HG02759 (cell line): ENCODE data around the gene CCDC85C.

Experiments
- ATAC-seq: cut with Tn5 transposase; IDR thresholded peaks from one replicate; pipeline ENCODE4 v1.9.1; 2021; ENCODE audit warnings: mild to moderate bottlenecking, moderate library complexity; ENCODE audit not compliant: unreplicated experiment

CCDC85C gene

GRCh38 chr14:99592394-99592793, 11.6 kb downstream of the CCDC85C start:
- no peak for ATAC-seq

GRCh38 chr14:99590746-99591555, 13.1 kb downstream of the CCDC85C start:
- ATAC-seq: no peak

GRCh38 chr14:99589651-99590530, 14.1 kb downstream of the CCDC85C start:
- ATAC-seq: no peak

- ATAC-seq: no peak
These were observed 15.0 kb downstream of the CCDC85C start for GRCh38 chr14:99589031-99589441.

- no peak for ATAC-seq
These were observed 16.3 kb downstream of the CCDC85C start for GRCh38 chr14:99587460-99588278.

GRCh38 chr14:99586761-99587459, 17.1 kb downstream of the CCDC85C start:
- no peak for ATAC-seq

- no peak for ATAC-seq
These were observed 17.8 kb downstream of the CCDC85C start for GRCh38 chr14:99586054-99586760.

- no peak for ATAC-seq
These were observed 19.2 kb downstream of the CCDC85C start for GRCh38 chr14:99584823-99585222.

GRCh38 chr14:99581938-99582337, 22.1 kb downstream of the CCDC85C start:
- no peak for ATAC-seq

GRCh38 chr14:99581374-99581773, 22.6 kb downstream of the CCDC85C start:
- no peak for ATAC-seq

- ATAC-seq: no peak
These were observed 24.0 kb downstream of the CCDC85C start for GRCh38 chr14:99579903-99580571.

GRCh38 chr14:99579120-99579836, 24.7 kb downstream of the CCDC85C start:
- no peak for ATAC-seq

- no peak for ATAC-seq
These were observed 25.4 kb downstream of the CCDC85C start for GRCh38 chr14:99578541-99579101.

GRCh38 chr14:99576761-99577705, 27.0 kb downstream of the CCDC85C start:
- ATAC-seq: no peak

GRCh38 chr14:99576304-99576703, 27.7 kb downstream of the CCDC85C start:
- no peak for ATAC-seq

GRCh38 chr14:99575043-99576023, 28.7 kb downstream of the CCDC85C start:
- no peak for ATAC-seq
